GM21447 (cell line): ENCODE measurements around the gene KCNG4.

Experiments
- ATAC-seq: cut with Tn5 transposase; IDR thresholded peaks from one replicate; pipeline ENCODE4 v1.9.1; 2021; ENCODE audit not compliant: unreplicated experiment

Gene KCNG4

DNA sequence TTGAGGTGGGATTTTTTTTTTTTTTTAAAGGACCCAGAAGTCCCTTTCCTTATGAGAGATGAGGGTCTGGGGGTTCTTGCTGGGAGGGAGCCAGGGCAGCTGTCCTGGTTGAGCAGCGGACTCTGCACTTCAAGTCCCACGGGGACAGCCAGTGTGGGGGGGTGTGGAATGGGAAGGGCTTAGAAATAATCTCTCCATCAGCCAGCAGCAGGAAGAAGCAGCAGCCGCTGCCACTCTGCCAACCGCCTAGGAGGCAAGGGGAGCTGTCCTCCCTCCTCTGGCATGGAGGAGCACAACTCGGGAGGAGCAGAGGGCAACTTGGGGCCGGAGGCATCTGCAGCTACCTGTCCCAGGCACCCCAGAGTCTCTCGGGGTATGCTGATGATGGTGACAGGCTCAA is at the start of gene KCNG4:
KCNG4 (minus strand) TSS at position 104 of the 400 bp plus-strand sequence. CDS start 2,527 bp downstream, outside the sequence.
- ATAC-seq: no peak

GRCh38 chr16:84288902-84289301 is 49.1 kb upstream of the KCNG4 start:
- ATAC-seq: no peak

DNA sequence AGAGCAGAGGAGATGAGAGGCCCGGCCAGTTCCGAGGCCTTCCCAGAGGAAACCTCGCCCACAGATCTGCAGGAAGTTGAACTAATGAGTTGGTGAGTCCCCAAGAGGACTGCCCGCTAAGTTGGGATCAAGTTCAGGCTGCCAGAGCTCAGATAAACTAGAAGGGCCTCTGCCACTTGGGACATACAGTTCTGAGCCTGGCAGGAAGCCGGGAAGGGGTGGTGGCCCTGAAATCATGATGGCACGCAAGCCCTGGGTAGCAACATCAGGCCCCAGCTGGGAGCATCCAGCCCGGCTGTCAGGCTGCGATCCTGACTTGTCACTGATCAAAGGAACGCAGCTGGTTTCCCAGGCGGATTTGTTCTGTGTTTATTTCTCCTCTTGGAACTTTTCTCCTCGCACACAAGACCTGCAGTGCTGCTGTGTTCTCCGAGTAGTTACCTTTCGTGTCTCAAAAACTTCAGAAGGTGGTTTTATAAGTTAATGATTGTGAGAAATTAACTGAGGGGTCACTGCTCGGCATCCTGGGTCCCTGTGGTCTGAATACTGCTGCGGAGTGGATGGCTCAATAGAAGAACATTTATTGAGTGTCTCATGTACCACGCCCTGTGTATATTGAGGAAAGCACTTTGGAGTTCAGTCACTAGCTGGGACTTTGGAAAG is 46.9 kb upstream of the KCNG4 start:
- ATAC-seq: no peak

DNA sequence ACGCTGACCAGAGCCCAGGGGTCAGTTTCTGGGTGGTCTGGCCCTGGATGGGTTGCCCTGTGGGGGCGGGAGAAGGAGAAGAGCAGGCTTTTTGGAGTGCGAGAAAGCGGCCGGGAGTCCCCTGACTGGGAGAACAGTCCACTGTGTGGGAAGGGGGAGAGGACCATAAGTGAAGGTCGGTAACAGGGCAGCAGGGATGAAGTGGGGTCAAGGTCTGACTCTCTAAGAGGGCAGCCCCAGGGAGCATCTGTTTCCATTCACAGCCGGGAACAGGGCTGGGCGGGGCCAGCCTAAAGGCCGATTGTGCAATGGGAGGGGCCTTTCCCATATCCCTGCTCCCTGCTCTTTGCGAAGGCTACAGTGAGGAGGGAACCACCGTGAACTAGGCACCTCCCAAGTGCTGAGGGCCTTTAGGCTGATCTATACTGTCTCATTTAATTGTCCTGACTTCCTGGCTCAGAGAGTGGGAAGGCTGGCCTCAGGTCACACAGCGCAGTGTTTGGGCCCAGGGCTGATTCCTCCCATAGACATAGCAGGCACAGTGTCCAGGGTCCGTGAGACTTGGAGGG is 44.4 kb upstream of the KCNG4 start:
- ATAC-seq: no peak

- no peak for ATAC-seq
Measured at GRCh38 chr16:84283314-84284153, 43.7 kb upstream of the KCNG4 start.

DNA sequence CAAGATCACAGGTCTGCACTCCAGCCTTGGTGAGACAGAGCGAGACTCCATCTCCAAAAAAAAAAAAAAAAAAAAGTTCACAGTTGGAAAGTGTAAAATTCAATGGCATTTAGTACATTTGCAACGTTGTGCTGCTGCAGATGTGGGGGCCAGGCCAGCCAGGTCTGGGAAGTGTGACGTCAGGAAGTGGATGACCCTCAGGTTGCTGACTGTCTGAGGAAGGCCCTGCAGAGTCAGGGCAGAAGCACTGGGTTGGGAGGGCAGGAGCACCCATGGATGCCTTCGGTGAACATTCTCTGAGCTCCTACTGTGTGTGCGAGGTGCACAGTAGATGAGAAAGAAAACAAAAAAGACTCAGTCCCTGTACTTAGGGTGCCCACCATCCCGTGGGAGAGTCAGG is 42.7 kb upstream of the KCNG4 start:
- ATAC-seq: no peak

DNA sequence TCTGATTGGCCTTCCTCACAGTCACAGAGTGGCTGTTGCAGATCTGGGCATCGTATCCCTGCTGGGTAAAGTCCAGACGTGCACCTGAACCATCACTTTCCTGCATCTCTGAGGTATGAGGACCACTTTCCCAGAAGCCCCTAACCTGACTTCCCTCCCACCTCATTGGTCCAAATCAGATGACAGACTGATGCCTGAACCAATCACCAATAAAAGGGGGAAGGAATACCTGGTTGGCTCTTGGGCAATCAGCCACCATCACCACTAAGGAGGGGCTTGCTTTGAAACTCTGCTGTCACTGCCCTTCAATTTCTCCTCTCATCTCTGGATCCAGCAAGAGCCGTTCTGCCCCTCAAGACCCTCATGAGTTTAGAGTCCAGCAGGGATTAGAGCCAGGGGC is 41.3 kb upstream of the KCNG4 start:
- no peak for ATAC-seq

- no peak for ATAC-seq
Measured at GRCh38 chr16:84279881-84280280, 40.1 kb upstream of the KCNG4 start.

DNA sequence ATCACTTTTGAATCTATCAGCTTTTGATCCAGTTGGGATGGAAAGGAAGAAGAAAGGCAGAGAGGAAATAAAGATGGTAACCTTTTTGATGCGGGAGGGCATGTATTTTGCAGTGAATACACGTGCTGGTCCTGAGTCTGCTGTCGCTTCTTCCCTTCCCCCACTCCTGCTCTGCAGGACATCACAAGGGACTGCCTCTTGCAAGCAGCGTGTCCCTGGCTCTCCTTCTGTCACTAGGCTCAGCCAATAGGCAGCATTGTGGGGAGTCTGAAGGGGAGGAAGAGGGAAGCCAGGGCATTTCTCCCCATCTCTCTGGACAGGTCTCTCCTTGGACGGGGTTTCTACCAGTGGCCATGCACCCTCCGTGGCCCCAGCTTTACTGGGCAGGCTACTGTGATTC is 39.2 kb upstream of the KCNG4 start:
- ATAC-seq: no peak

GRCh38 chr16:84278333-84278732 is 38.5 kb upstream of the KCNG4 start:
- ATAC-seq: no peak

DNA sequence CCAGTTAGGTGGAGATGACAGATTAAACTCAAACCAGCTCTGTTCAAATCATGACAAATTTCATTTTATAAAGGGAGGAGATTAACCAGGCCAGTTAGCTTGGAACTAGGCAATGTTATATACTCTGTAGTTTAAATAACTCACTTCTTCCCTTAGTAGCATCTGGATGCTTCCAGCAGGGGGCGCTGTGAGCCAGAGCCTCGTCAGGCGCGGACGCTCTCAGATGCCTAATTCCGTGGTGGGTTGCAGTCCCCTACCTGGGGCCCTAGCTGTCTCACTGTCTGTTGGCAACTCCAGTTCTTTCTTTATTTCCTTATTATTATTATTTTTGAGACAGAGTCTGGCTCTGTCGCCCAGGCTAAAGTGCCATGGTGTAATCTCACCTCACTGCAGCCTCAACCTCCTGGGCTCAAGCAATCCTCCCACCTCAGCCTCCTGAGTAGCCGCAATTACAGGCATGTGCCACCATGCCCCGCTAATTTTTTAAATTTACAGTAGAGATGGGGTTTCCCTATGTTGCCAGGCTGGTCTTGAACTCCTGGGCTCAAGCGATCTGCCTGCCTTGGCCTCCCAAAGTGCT is 37.5 kb upstream of the KCNG4 start:
- ATAC-seq: no peak

GRCh38 chr16:84275585-84276151 is 35.9 kb upstream of the KCNG4 start:
- ATAC-seq: no peak

- ATAC-seq: no peak
Measured at GRCh38 chr16:84274515-84274914, 34.7 kb upstream of the KCNG4 start.

DNA sequence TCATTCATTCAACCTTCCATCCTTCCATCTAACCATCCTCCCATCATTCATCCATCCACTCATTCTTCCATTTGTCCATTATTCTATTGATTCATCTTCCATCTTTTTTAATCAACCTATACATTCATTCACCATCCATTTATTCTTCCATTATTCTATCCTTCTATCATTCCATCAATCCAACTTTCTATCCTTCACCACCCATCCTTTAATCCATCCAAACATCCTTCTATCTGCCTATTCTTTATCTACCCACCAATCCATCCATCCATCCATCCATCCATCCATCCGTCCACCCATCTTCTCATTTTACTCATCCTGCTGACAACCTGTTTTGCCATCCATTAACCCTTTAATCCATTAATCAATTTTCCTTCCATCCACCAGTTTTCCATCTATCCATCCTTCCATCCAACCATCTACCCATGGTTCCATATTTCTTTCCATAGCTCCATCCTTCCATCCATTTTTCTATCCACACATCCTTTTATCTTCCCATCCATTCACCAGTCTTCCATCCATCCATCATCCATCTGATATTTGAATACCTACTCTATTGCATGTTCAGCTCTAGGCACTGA is 33.0 kb upstream of the KCNG4 start:
- ATAC-seq: no peak

- ATAC-seq: no peak
Measured at GRCh38 chr16:84271866-84272265, 32.1 kb upstream of the KCNG4 start.

DNA sequence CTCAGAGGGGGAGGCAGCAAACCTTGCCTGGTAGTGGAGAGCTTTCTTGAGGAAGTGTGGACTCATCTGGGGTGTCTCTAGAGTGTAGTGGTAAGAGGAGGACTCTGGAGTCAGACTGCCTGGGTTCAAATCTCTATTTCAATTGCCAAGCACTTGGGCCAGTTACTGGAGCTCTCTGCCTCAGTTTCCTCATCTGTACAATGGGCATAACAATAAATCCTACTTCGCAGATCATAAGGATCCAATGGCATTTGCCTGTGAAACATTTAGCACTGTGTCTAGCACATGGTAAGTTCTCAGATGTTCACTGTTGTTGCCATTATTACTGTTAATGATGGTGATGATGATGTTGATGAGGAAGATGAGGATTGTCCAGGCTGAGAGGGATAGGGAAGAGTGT is 31.2 kb upstream of the KCNG4 start:
- ATAC-seq: no peak

DNA sequence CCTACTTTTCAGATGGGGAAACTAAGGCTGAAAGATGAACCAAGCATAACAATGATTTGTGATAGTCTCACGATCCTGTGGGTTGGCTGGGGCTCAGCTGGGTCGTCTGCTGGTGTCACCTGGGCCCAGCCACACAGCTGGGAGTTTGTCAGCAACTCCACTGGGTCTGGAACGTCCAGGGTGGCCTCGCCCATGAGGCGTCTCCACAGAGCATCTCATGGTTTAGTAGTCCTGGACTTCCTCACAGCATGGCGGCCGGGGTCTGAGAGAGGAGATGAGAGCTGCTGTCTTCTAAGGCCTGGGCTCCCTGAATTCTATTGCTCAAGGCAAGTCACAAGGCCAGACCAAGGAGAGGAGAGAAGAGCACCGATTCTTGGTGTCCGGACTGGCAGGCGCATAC is 30.7 kb upstream of the KCNG4 start:
- ATAC-seq: no peak

DNA sequence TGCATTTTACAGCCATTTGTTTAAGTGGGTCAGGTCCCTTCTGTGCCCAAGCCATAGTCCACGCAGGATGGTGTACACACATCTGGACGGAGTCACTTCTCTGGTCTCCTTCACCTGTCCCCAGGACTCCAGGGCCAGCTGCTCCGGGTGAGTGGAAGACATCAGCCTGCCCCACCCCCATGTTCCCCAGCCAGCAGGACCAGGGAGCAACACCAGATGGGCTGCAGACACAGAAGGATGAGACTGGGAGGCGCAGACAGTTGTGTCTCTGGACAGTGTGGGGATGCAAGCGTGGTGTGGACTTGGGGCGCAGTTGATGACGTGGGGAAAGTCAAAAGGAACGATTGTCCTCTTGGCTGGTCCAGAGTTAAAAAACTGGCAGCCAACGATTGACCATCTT is 30.3 kb upstream of the KCNG4 start:
- ATAC-seq: no peak

GRCh38 chr16:84268291-84269040 is 28.7 kb upstream of the KCNG4 start:
- ATAC-seq: no peak

DNA sequence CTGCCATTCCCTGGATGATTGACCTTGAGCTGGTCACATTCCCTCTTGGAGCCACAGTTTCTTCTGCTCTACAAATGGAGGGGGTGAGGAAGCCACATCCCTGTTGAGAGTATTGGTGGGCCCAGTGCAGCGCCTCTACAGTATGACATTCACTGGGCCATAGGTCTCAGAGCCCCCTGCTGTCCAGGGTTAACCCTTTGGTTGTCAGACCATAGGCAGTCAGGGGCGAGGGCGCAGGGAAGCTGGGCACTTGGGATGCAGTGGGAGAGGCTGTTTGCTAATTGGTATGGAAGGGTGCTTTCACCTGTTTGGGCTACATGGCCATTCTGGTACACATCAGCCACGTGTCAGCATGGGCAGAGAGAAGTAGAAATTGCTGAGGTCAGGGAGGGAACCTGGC is 27.6 kb upstream of the KCNG4 start:
- no peak for ATAC-seq
